Thymus (tissue), 11 donors: Measurements from ENCODE around the gene MEIS2. TPM values are rescaled to one million over a fixed set of nuclear protein-coding genes. Genes with fewer than 3 reads are reported as not detected.

Experiments
- DNase-seq, 9 donors: peaks; one replicate each; pipeline ENCODE4 v3.0.0-alpha.2; 2013; ENCODE audit warnings: low spot score in 9 of 9, low read depth in 6 of 9, missing footprints in 1 of 9
- H3K27ac ChIP-seq, 2 donors: one replicate each; pipeline ENCODE4 v1.5.1; 2013; ENCODE audit warnings: control low read depth in 1 of 2, low read depth in 1 of 2, low read length in 1 of 2, mild to moderate bottlenecking in 1 of 2, moderate library complexity in 1 of 2
- H3K27me3 ChIP-seq, 2 donors: one replicate each; pipeline ENCODE4 v1.5.1; 2013; ENCODE audit warnings: low read length in 1 of 2; ENCODE audit not compliant: control insufficient read depth in 2 of 2, insufficient read depth in 1 of 2
- H3K36me3 ChIP-seq, 2 donors: one replicate each; pipeline ENCODE4 v1.5.1; 2013; ENCODE audit warnings: low read length in 1 of 2, mild to moderate bottlenecking in 1 of 2, moderate library complexity in 1 of 2; ENCODE audit not compliant: control insufficient read depth in 2 of 2, insufficient read depth in 2 of 2
- H3K4me1 ChIP-seq, 2 donors: one replicate each; pipeline ENCODE4 v1.5.1; 2013; ENCODE audit warnings: low read length in 2 of 2; ENCODE audit not compliant: control insufficient read depth in 2 of 2, insufficient read depth in 2 of 2
- H3K4me3 ChIP-seq, 2 donors: one replicate each; pipeline ENCODE4 v1.5.1; 2013; ENCODE audit warnings: low read length in 2 of 2, control low read depth in 1 of 2, mild to moderate bottlenecking in 1 of 2
- H3K9me3 ChIP-seq, 2 donors: one replicate each; pipeline ENCODE4 v1.5.1; 2013; ENCODE audit warnings: low read length in 1 of 2, mild to moderate bottlenecking in 1 of 2; ENCODE audit not compliant: control insufficient read depth in 2 of 2, insufficient read depth in 1 of 2
- WGBS: extraction: QIAGEN DNeasy Blood & Tissue Kit; methylation state at CpG from one replicate; pipeline ENCODE4 v1.1.7; 2013; 5-methylcytosine and 5-hydroxymethylcytosine counted together
- polyA plus RNA-seq: library from polyadenylated mRNA; stranded (reverse); fragments of 200-250 nt; gene quantifications from one replicate; pipeline ENCODE4 v1.2.3, GENCODE V29; 2013
- total RNA-seq: library from RNA; stranded (reverse); fragments of 120-200 nt; gene quantifications from one replicate; pipeline ENCODE4 v1.2.4, GENCODE V29; 2013
- donor health status: healthy.

Gene MEIS2
- total and polyA plus RNA-seq, 2 donors, result 20.8 to 32.7 TPM

DNA sequence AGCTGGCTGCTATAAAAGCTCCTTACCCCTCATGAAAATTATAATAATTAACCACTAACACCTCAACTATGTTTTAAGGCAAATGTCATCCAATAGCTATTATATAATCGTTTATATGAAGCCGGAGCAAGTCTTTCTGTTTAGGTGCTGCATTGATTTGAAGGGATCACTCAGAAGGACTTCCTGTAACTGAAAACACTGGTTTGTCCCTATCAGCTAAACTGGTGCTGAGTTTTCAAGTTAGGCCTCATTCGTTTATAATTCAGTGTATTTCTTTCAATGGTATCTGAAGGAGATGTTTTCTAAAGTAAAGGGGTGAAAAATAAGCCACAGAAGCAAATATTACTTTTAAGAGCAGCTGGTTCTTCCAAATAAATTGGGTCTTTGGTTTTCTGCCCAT, 14.2 kb downstream of the MEIS2 start:
- no peaks in the 10 kb centered on the region for H3K27me3 ChIP-seq
- no peaks in the 10 kb centered on the region for H3K4me1 ChIP-seq
- no peak for DNase-seq
- no peak overlapping the region for H3K4me3 ChIP-seq
- H3K36me3 ChIP-seq, result no peaks in the 10 kb centered on the region
- no peak overlapping the region for H3K27ac ChIP-seq
- WGBS, result 79% methylated on average over 3 of the region's 3 CpGs
- no peaks in the 10 kb centered on the region for H3K9me3 ChIP-seq

GRCh38 chr15:37084602-37085001, 15.7 kb downstream of the MEIS2 start:
- Histone ChIP-seq H3K4me3 (no peak overlapping the region), H3K4me1 (no peaks in the 10 kb centered on the region), H3K36me3 (no peaks in the 10 kb centered on the region), H3K27me3 (no peaks in the 10 kb centered on the region), H3K27ac (no peak overlapping the region), H3K9me3 (no peaks in the 10 kb centered on the region)
- DNase-seq, result no peak
- 75% methylated on average over 3 of the region's 3 CpGs for WGBS

- H3K4me1 ChIP-seq, result no peaks in the 10 kb centered on the region
- WGBS, result 90% methylated on average over 6 of the region's 6 CpGs
- H3K36me3 ChIP-seq, result no peaks in the 10 kb centered on the region
- H3K4me3 ChIP-seq, result no peak overlapping the region
- H3K9me3 ChIP-seq, result no peaks in the 10 kb centered on the region
- no peak overlapping the region for H3K27ac ChIP-seq
- H3K27me3 ChIP-seq, result no peaks in the 10 kb centered on the region
- DNase-seq, result no peak
These were observed 16.7 kb downstream of the MEIS2 start for GRCh38 chr15:37083610-37084009.

DNA sequence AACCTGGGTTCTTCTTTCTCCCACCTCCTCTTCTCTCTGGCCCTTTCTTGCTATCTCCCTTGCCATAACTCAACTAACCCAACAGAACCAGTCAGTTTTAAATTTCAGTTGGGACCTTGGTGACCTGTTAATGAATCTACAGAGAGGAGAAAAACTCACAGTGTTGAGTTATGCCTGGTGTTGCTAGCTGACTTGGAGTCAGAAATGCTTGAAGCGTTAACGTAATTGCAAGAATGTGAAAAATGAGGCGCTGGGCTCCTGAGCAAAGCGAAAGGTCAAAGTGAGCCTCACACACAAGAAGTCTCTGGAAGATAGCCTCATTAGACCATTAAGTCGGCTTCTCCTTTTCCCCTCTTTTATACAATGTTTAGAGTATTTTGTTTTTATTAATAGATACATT, 18.4 kb downstream of the MEIS2 start:
- peak overlapping the region in 1 of 2 donors; percentile 55 for H3K27ac ChIP-seq
- WGBS, result 92% methylated on average over 5 of the region's 5 CpGs
- H3K4me1 ChIP-seq, result no peaks in the 10 kb centered on the region

DNA sequence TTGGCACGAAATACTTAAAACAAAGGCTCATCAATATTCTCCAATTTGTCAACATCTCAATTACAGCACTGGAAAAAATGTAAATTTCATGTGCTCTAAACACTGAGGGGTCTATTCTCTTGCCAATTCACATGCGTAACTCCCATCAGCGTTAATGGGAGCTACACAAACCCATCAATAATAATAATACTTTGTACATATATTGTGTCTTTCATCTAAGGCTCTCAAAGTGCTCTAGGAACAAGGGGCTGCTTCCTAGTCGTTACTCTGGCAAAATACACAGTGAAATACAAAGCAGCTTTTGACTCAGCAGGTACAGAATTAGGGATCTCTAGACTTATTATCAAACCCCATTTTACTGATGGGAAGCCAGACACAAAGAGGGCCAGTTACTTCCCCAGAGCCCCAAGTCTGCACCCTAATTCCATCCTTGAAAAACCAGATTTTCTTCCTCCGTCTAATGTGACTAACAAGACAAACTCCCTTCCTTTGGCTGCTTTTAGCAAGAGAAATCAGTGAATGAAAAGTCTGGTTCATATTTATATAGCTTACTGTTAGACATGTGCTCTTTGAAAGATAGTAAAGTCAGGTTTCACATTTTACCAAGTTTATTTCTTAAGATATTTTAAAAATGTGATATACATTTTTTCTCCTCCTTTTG, 20.0 kb downstream of the MEIS2 start:
- H3K9me3 ChIP-seq, result no peaks in the 10 kb centered on the region
- no peak overlapping the region for H3K4me3 ChIP-seq
- H3K36me3 ChIP-seq, result no peaks in the 10 kb centered on the region
- H3K4me1 ChIP-seq, result no peaks in the 10 kb centered on the region
- H3K27me3 ChIP-seq, result no peaks in the 10 kb centered on the region
- DNase-seq, result no peak
- no peak overlapping the region for H3K27ac ChIP-seq
- 88% methylated on average over 5 of the region's 5 CpGs for WGBS

More for the DNA sequence above, 18.4 kb downstream of the MEIS2 start:
- H3K9me3 ChIP-seq, result no peaks in the 10 kb centered on the region
- H3K4me3 ChIP-seq, result no peak overlapping the region
- no peak for DNase-seq
- no peaks in the 10 kb centered on the region for H3K27me3 ChIP-seq
- H3K36me3 ChIP-seq, result no peaks in the 10 kb centered on the region

GRCh38 chr15:37079726-37080125, 20.6 kb downstream of the MEIS2 start:
- no peak overlapping the region for H3K4me3 ChIP-seq
- no peak for DNase-seq
- H3K27ac ChIP-seq, result no peak overlapping the region
- 90% methylated on average over 6 of the region's 6 CpGs for WGBS
- no peaks in the 10 kb centered on the region for H3K36me3 ChIP-seq
- H3K27me3 ChIP-seq, result no peaks in the 10 kb centered on the region
- no peaks in the 10 kb centered on the region for H3K9me3 ChIP-seq
- H3K4me1 ChIP-seq, result no peaks in the 10 kb centered on the region

- 79% methylated on average over 1 of the region's 1 CpG for WGBS
- H3K36me3 ChIP-seq, result no peaks in the 10 kb centered on the region
- H3K27ac ChIP-seq, result no peak overlapping the region
- no peak overlapping the region for H3K4me3 ChIP-seq
- H3K9me3 ChIP-seq, result no peaks in the 10 kb centered on the region
- H3K4me1 ChIP-seq, result no peaks in the 10 kb centered on the region
- no peaks in the 10 kb centered on the region for H3K27me3 ChIP-seq
- no peak for DNase-seq
These were observed 21.8 kb downstream of the MEIS2 start for GRCh38 chr15:37078566-37078965.

DNA sequence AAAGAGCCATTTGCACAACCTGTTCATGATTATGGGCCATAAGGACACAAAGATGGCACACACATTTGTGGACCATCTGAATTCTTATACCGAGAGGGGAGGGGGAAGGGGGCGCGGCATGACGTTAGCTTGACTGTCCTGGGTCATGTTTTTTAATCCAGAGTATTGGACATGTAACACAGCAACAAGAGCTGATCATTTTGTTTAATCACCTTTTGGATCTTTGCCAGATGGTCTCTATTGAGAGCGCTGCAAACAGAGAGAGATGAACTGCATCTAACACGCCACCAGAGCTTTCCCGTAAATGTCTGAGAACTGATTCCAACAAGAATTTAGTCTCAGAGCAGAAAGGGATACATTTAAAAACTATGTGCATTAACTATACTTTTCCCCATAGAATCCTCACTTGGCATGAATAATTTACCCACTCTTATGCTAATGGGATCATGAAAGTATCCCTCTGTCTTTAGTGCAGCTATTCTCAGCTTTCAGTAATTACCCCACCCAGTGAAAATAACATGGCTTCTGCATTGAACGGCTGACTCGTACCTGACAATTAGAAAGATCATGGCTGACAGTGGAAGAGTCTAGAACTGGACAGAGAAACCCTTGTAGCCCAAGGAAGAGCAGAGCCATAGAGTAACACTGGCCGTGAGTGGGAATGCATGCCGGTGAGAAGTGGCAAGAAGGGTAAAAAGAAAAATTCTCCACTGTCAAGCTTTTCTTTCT, 22.6 kb downstream of the MEIS2 start:
- Histone ChIP-seq H3K4me3 (no peak overlapping the region), H3K36me3 (no peaks in the 10 kb centered on the region), H3K9me3 (no peaks in the 10 kb centered on the region), H3K27ac (no peak overlapping the region), H3K4me1 (no peaks in the 10 kb centered on the region), H3K27me3 (no peaks in the 10 kb centered on the region)
- no peak for DNase-seq
- 87% methylated on average over 11 of the region's 11 CpGs for WGBS

GRCh38 chr15:37076543-37076942, 23.8 kb downstream of the MEIS2 start:
- no peak overlapping the region for H3K27ac ChIP-seq
- H3K9me3 ChIP-seq, result no peaks in the 10 kb centered on the region
- DNase-seq, result no peak
- H3K27me3 ChIP-seq, result no peaks in the 10 kb centered on the region
- no peaks in the 10 kb centered on the region for H3K36me3 ChIP-seq
- no peaks in the 10 kb centered on the region for H3K4me1 ChIP-seq
- no peak overlapping the region for H3K4me3 ChIP-seq
